GM23338 (cell line): ENCODE measurements around the gene SF3A1.

Source experiments
- CREB1 ChIP-seq: fragments of 250-450 bp; sonication (Bioruptor Pico); IDR thresholded peaks from 2 replicates; pipeline ENCODE4 v1.5.0; 2020; ENCODE audit warnings: low read depth, mild to moderate bottlenecking, moderate library complexity
- CTCF ChIP-seq, 2 experiments: fragments of 200-600 bp in 1 of 2; sonication (generic) in 1 of 2; conservative IDR thresholded peaks; 2 replicates each; pipeline versions ENCODE4 v1.5.1 to v1.6.1; 2016 to 2017; ENCODE audit warnings: antibody characterized with exemption in 2 of 2, low read depth in 2 of 2, mild to moderate bottlenecking in 2 of 2, moderate library complexity in 1 of 2
- EZH2 ChIP-seq: fragments of 200-600 bp; sonication (generic); IDR thresholded peaks from one replicate; pipeline ENCODE4 v1.8.0; 2017; ENCODE audit warnings: antibody characterized with exemption, mild to moderate bottlenecking, low read depth; ENCODE audit not compliant: unreplicated experiment
- NANOG ChIP-seq: IDR thresholded peaks from 2 replicates; pipeline ENCODE4 v1.6.1; 2016; ENCODE audit warnings: antibody characterized with exemption, borderline replicate concordance
- POLR2AphosphoS5 ChIP-seq: IDR thresholded peaks from 2 replicates; pipeline ENCODE4 v1.6.1; 2016; ENCODE audit warnings: antibody characterized with exemption, low read depth
- REST ChIP-seq: IDR thresholded peaks from one replicate; pipeline ENCODE4 v1.6.1; 2018; ENCODE audit warnings: antibody characterized with exemption; ENCODE audit not compliant: unreplicated experiment
- STAT1 ChIP-seq: IDR thresholded peaks from one replicate; pipeline ENCODE4 v1.6.1; 2016; ENCODE audit warnings: antibody characterized with exemption; ENCODE audit not compliant: unreplicated experiment

GRCh38 chr22:30284666-30285065, 72.0 kb downstream of the SF3A1 start:
- TF ChIP-seq CTCF (conservative IDR thresholded peaks at IDR 0.05; ENCODE audit: low read depth in 2 of 2) (no peak), EZH2 (no peak), POLR2AphosphoS5 (no peak), CREB1 (no peak), NANOG (no peak), STAT1 (no peak), REST (no peak)
